ENCODE data around the gene NR4A1.

Gene NR4A1

DNA sequence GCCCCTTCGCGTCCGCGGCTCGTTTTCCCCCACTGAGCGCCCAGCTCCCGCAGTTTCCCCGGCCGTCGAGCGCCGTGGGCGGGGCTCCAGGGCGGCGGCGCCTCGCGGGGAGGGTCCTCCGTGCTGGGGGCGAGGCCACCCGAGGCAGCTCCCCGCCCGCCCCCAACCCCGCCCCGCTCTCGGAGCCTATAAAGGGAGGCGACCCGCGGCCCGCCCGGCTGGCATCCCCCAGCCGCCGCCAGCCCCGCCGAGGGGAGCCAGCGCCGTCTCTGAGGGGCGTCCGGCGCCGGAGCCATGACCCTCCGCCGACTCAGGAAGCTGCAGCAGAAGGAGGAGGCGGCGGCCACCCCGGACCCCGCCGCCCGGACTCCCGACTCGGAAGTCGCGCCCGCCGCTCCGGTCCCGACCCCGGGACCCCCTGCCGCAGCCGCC is 44.5 kb upstream of the NR4A1 start, which contains the start of gene TAMALIN:
TSS of gene TAMALIN (plus strand) at position 221 of the 432 bp plus-strand sequence. CDS start at position 295, 74 bp downstream.
- no peak within 1 kb of the TSS; the same call in 1 of the 2 replicates for H3K4me3 ChIP-seq (ENCODE audit: low read depth, low read length)
- DNase-seq (ENCODE audit: low read depth): no peak
- TF ChIP-seq, protein P1, sequence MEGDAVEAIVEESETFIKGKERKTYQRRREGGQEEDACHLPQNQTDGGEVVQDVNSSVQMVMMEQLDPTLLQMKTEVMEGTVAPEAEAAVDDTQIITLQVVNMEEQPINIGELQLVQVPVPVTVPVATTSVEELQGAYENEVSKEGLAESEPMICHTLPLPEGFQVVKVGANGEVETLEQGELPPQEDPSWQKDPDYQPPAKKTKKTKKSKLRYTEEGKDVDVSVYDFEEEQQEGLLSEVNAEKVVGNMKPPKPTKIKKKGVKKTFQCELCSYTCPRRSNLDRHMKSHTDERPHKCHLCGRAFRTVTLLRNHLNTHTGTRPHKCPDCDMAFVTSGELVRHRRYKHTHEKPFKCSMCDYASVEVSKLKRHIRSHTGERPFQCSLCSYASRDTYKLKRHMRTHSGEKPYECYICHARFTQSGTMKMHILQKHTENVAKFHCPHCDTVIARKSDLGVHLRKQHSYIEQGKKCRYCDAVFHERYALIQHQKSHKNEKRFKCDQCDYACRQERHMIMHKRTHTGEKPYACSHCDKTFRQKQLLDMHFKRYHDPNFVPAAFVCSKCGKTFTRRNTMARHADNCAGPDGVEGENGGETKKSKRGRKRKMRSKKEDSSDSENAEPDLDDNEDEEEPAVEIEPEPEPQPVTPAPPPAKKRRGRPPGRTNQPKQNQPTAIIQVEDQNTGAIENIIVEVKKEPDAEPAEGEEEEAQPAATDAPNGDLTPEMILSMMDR (IDR thresholded peaks at IDR 0.05; ENCODE audit: low read depth, low read length, missing control alignments): no peak

DNA sequence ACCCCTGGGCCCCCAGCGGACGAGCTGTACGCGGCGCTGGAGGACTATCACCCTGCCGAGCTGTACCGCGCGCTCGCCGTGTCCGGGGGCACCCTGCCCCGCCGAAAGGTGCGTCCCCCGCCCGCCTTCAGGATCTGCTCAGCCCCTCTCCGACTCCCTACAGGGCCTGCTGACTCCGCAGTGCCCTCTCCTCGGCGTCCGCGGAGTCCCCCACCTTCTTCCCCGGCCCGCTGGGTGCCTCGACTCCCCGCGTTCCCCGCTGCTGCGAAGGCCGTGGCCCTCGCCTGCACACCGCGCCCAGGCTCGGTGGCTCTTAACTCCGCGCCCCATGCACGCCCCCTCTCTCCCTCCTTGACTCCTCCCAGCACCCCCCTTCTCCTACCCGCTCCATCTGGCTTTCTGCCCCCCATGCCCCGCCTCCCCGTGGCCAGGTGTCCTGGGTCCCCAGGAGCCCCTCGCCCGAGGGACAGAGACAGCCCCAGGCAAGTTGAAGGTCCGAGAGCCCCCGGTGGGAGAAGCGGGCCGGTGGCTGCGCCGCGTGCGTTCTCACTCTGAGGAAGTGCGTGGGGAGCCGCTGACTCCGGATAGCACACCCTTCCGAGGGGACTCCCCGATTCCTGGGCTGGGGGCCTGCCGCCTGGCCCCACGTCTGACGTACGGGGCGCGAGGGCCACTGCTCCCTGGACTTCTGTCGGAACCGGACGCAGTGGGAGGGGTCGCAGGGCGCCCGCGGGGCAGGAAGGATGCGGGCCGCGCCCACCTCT is 43.9 kb upstream of the NR4A1 start:
- TF ChIP-seq, protein P1 (IDR thresholded peaks at IDR 0.05; ENCODE audit: low read depth, low read length, missing control alignments): no peak
- DNase-seq (ENCODE audit: low read depth): no peak
- no peak overlapping the region; the same call in 1 of the 2 replicates for H3K4me3 ChIP-seq (ENCODE audit: low read depth, low read length)

DNA sequence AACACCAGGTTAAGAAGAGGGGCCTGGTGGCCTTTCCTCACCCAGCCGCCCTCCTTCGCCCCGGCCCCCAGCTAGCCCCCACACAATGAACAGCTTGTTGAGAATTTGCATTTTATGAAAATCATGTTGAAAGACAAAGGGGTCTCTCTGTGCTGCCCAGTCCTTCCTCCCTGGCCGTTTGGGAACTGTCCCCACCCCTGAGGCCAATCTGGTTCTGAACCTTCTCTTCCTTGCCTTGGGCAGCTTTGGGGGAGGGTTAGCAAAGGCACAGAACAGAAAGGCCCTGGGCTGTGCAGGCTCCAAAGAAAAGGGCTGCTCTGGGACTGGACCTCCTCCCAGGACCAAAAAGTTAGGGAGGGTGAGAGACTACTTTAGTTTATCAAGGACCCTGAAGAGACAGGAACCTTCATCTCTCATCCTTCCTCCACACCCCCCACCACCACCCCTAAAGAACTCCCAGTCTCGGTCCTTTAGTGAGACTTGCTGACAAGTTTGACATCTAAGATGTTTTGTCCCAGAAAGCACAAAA is 43.2 kb upstream of the NR4A1 start:
- DNase-seq (ENCODE audit: low read depth): no peak
- TF ChIP-seq, protein P1 (IDR thresholded peaks at IDR 0.05; ENCODE audit: low read depth, low read length, missing control alignments): no peak
- H3K4me3 ChIP-seq (ENCODE audit: low read depth, low read length): no peak overlapping the region

DNA sequence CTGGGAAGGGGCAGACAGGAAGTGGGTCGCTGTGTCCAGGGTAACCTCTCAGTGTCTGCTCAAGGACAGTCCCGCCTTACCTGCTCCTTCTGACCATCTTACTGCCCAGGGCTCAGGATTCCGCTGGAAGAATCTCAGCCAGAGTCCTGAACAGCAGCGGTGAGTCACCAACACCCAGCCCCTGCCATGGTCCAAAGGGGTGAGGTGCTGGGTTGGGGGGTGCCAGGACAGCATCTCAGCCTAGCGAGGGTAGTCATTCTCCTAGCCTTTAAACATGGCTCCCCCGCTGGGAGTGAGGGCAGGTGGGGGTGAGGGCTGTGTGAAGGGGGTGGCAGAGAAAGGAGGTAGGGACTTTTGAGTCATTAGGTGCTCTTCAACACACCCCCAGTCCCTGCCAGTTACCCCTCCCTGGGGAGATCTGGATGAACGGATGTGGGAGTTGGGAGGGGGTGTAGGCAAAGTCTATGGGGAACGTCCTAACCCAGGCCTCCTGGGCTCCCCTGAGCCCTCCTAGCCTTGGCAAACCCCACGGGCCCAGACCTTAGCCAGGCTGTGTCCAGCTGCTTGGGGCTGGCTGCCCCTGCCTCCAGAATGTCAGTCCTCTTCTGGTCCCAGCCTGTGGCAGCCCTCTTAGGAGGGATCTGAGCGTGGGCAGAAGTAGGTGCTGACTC is 42.0 kb upstream of the NR4A1 start:
- no peak for DNase-seq (ENCODE audit: low read depth)
- TF ChIP-seq, protein P1 (IDR thresholded peaks at IDR 0.05; ENCODE audit: low read depth, low read length, missing control alignments): no peak
- no peak overlapping the region for H3K4me3 ChIP-seq (ENCODE audit: low read depth, low read length)

DNA sequence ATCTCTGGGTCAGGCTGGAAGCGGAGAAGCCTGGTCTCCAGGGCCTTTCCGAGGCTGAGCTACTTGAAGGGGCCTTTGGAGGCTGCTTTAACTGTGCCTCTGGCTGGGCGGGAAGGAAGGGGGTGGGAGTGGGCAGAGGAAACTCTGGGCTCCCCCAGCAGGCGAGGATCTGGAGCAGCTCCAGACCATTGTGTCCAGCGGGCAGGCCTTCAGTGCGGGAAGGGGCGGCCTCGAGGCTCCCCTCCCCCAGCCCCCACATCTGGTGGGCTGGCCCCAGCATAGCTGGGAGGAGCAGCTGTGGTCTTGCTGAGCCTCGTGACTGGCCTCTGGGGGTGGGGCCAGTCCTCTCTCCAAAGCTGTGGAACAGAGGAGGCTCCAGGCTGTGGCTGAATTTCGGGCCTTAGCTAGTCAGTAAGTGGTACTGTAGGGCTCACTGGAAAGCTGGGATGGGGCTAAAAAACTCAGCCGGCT is 41.1 kb upstream of the NR4A1 start:
- no peak for DNase-seq (ENCODE audit: low read depth)
- TF ChIP-seq, protein P1 (IDR thresholded peaks at IDR 0.05; ENCODE audit: low read depth, low read length, missing control alignments): no peak
- no peak overlapping the region for H3K4me3 ChIP-seq (ENCODE audit: low read depth, low read length)

DNA sequence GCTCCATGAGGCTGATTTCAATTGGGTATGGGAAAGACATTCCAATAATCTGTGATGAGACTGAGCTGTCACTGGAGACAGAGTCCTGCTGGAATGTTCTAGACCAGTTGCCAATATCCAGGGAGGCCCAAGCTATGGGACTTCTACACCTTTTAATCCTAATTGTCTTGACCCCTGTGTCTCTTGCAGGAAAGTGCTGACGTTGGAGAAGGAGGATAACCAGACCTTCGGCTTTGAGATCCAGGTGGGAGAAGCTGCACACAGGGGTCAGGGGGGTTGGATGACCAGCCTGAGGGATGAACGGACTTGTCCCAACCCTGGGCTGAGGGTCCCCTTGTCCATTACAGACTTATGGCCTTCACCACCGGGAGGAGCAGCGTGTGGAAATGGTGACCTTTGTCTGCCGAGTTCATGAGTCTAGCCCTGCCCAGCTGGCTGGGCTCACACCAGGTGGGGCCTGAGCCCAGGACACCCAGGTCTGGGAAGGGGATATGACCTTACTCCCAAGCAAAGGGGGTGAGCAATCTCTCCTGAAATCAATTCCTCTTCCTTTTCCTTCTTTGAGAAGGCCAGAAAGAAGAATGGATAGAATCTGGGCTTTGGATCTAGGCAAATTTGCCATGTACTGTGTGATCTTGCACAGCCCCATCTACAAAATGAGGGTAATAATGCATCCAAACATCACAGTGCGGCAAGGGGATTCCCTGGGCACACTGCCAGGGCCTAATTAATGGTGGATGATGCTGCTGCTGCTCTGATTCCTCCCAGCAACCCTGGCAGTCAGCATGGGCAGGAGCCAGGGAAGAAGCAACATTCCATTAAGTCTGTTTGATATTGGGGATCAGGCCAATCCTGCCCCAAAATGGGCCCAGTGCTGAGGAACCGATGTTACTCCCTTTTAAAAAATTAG is 40.3 kb upstream of the NR4A1 start:
- no peak overlapping the region for H3K4me3 ChIP-seq (ENCODE audit: low read depth, low read length)
- DNase-seq (ENCODE audit: low read depth): no peak

More for the DNA sequence above, 40.3 kb upstream of the NR4A1 start:
- TF ChIP-seq, protein P1 (IDR thresholded peaks at IDR 0.05; ENCODE audit: low read depth, low read length, missing control alignments): no peak

Data from GM12864 (cell line).